Measurements from ENCODE around the gene HOXB9.

Gene HOXB9

DNA sequence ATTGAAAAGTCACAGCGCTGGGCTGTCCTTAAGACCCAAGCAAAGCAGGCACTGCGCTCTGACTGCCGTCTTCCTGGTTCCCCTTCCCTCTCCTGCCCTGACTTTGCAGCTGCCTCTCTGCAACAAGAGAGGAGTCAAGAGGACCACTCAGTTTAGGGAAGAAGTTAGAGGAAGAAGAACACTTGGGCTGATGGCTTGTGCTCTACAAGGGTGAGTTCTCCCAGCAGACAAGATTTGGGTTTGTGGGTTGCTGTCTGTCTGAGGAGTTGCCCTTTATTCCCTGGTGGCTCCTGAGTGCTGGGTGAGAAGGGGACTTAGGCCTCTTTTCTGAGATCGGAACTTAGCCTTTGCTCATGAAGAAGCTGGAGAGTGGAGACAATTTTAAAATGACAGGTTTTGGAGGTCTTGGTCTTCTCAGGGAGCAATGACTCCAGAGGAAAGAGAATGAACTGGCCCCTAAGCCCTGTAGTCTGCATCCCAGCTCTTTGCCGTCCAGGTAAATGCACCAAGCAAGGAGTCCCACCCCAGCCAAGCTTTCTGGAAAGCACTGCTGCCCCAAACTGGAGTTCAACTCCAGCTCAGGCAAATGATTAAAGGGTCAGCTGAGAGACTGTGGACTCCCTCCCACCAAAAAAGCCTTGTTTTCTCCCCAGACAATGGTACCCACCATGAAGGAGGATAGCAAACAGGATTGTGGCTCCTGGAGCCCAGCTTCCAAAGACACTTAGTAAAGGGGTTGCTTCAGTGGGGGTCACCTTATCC, 2.7 kb upstream of the HOXB9 start:
- no peaks in the 10 kb centered on the region for H3K9me3 ChIP-seq (ENCODE audit: severe bottlenecking)
- H3K27ac ChIP-seq (ENCODE audit: poor library complexity, severe bottlenecking) = no peak overlapping the region
- H3K4me1 ChIP-seq (ENCODE audit: insufficient read depth, poor library complexity, severe bottlenecking) = no peaks in the 10 kb centered on the region
- no peaks in the 10 kb centered on the region for H3K36me3 ChIP-seq (ENCODE audit: low read depth)
- H3K27me3 ChIP-seq (ENCODE audit: insufficient read depth, poor library complexity, severe bottlenecking) = peaks cover 54% of the 10 kb centered on the region
- DNase-seq (ENCODE audit: low spot score) (no peak), ATAC-seq (ENCODE audit: low read depth) (no peak)
- TF ChIP-seq, protein P1, sequence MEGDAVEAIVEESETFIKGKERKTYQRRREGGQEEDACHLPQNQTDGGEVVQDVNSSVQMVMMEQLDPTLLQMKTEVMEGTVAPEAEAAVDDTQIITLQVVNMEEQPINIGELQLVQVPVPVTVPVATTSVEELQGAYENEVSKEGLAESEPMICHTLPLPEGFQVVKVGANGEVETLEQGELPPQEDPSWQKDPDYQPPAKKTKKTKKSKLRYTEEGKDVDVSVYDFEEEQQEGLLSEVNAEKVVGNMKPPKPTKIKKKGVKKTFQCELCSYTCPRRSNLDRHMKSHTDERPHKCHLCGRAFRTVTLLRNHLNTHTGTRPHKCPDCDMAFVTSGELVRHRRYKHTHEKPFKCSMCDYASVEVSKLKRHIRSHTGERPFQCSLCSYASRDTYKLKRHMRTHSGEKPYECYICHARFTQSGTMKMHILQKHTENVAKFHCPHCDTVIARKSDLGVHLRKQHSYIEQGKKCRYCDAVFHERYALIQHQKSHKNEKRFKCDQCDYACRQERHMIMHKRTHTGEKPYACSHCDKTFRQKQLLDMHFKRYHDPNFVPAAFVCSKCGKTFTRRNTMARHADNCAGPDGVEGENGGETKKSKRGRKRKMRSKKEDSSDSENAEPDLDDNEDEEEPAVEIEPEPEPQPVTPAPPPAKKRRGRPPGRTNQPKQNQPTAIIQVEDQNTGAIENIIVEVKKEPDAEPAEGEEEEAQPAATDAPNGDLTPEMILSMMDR (IDR thresholded peaks at IDR 0.05; ENCODE audit: poor library complexity, severe bottlenecking) = no peak
- H3K4me3 ChIP-seq (ENCODE audit: severe bottlenecking) = no peak overlapping the region

DNA sequence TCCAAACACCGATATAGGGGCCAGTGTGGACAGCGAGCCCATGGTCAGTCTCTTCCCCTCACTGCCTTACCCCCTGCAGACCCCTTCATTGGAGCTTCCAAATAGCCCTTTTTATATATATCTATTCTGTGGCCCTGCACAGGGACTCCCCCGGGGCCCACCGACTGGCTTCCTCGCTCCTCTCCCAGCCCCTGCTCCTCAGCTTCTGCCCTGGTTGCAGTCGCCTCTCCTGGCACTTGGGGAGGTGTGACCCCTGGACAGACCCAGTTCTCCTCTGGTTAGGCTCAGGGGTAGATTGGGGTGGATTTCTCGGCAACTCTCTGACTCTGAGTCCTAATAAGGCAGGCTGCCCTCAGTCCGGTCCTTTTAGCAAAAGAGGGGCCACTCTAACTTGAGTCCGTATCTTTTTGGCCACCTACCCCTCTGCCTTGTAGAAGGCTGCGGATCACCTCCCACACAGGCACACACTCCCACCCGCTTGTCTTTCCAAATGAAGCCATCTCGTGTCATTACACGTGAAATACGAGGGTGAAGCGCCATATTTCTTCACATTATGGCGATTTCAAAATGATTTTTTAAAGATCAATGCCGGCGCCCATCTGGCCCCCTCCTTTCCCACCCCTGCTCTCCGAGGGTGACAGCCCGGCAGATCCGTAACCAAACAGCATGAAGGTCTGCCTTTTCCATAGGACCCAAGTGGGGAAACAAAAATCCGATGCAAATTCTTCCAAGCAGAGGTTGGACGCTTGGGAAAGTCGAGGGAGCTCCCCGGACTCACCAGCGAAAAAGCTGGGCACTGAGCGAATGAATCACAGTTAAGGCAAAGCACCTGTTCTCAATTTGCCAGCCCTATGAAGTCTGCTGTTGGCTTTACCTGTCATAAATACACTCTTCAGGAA, 1.7 kb upstream of the HOXB9 start:
- Histone ChIP-seq H3K27ac (ENCODE audit: poor library complexity, severe bottlenecking) (no peak overlapping the region), H3K4me1 (ENCODE audit: insufficient read depth, poor library complexity, severe bottlenecking) (no peaks in the 10 kb centered on the region), H3K36me3 (ENCODE audit: low read depth) (no peaks in the 10 kb centered on the region), H3K9me3 (ENCODE audit: severe bottlenecking) (no peaks in the 10 kb centered on the region), H3K4me3 (ENCODE audit: severe bottlenecking) (no peak overlapping the region), H3K27me3 (ENCODE audit: insufficient read depth, poor library complexity, severe bottlenecking) (peaks cover 54% of the 10 kb centered on the region)
- TF ChIP-seq, protein P1 (IDR thresholded peaks at IDR 0.05; ENCODE audit: poor library complexity, severe bottlenecking) = no peak
- no peak for DNase-seq (ENCODE audit: low spot score)
- no peak for ATAC-seq (ENCODE audit: low read depth)

- no peak overlapping the region for H3K4me3 ChIP-seq (ENCODE audit: severe bottlenecking)
- DNase-seq (ENCODE audit: low spot score) (no peak), ATAC-seq (ENCODE audit: low read depth) (no peak)
- no peak overlapping the region for H3K27ac ChIP-seq (ENCODE audit: poor library complexity, severe bottlenecking)
- TF ChIP-seq, protein P1 (IDR thresholded peaks at IDR 0.05; ENCODE audit: poor library complexity, severe bottlenecking) = no peak
- peaks cover 61% of the 10 kb centered on the region for H3K27me3 ChIP-seq (ENCODE audit: insufficient read depth, poor library complexity, severe bottlenecking)
- no peaks in the 10 kb centered on the region for H3K9me3 ChIP-seq (ENCODE audit: severe bottlenecking)
- H3K4me1 ChIP-seq (ENCODE audit: insufficient read depth, poor library complexity, severe bottlenecking) = no peaks in the 10 kb centered on the region
- H3K36me3 ChIP-seq (ENCODE audit: low read depth) = no peaks in the 10 kb centered on the region
Measured at GRCh38 chr17:48627118-48627597, 1.0 kb upstream of the HOXB9 start.

- TF ChIP-seq, protein P1 (IDR thresholded peaks at IDR 0.05; ENCODE audit: poor library complexity, severe bottlenecking) = no peak
- peak overlapping the region; percentile 33 for H3K27ac ChIP-seq (ENCODE audit: poor library complexity, severe bottlenecking)
Measured at GRCh38 chr17:48625495-48626244, 488 bp downstream of the HOXB9 start.

More at GRCh38 chr17:48625495-48626244, 488 bp downstream of the HOXB9 start:
- no peaks in the 10 kb centered on the region for H3K9me3 ChIP-seq (ENCODE audit: severe bottlenecking)
- no peak for DNase-seq (ENCODE audit: low spot score)
- H3K36me3 ChIP-seq (ENCODE audit: low read depth) = no peaks in the 10 kb centered on the region
- peaks cover 61% of the 10 kb centered on the region for H3K27me3 ChIP-seq (ENCODE audit: insufficient read depth, poor library complexity, severe bottlenecking)
- H3K4me1 ChIP-seq (ENCODE audit: insufficient read depth, poor library complexity, severe bottlenecking) = no peaks in the 10 kb centered on the region
- ATAC-seq (ENCODE audit: low read depth) = peak; percentile 83
- peak overlapping the region; percentile 57 for H3K4me3 ChIP-seq (ENCODE audit: severe bottlenecking)

Measured in RWPE2 (cell line).